GM11168 (cell line): Measurements from ENCODE around the gene FAR2.
"Not testable (repeated sequence)": the region's sequence is repeated elsewhere in the genome, so short reads cannot be mapped to it uniquely, and the experiment has no call there.

ENCODE experiments used
- in situ Hi-C: fragments of 300-500 bp; cut with MboI; formaldehyde crosslinking; loops from one replicate; pipeline ENCODE4 v1.12.0; 2022; ENCODE audit warnings: low sequenced_read_pairs; ENCODE audit not compliant: unreplicated experiment

Gene FAR2

GRCh38 chr12:29229937-29230336, 80.9 kb downstream of the FAR2 start:
- in situ Hi-C loops: no loop called here

DNA sequence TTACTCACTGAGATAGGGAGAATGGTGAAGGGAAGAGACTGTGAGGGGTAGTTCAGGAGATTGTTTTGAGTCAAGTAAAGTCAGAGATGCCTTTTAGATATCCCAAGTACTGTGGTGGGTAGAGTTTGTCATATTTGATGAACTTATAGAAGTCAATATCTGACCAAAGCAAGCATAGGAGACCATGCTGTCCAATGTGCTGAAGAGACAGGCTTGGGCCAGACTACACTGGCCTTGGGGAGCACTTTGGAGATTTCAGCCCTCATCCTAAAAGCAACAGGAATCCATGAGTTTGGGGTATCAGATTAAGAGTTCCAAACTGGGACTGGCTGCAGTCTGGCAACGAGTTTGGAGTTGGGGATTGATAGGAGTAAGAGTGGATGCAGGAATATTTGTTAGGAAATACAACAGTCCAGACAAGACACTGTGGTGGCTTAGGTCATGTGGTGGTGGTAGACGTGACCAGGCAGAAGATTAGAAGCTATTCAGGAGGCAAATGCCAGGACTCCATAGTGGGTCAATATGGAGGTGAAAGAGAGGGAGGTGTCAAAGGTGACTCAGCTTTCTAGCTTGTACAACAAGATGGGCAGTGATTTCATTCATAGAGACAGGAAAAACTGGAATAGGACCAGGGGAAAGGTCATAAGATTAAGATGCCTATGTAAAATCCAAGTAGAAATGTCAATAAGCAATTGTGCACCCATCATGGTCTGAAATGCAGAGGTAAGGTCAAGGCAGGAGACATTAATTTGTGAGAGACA, 81.9 kb downstream of the FAR2 start:
- in situ Hi-C loops: no loop called here

- in situ Hi-C loops: no loop called here
Observed at GRCh38 chr12:29232086-29232485, 83.0 kb downstream of the FAR2 start.

DNA sequence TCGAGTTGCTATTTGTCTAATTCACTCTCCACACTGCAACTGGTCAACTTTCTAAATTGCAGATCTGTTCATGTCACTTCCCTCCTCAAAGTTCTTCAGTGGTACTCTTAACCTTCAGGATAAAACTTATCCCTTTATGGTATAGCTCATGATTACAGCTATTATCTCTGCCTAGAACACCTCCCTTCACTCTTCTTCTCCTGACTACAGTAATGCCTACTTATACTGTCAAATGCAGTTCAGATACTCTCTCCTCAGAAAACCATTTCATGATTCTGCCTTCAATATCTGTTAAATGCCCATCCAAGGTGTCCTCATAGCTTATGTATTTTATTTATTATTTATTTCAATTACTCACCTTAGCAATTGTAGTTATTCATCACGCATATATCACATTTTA, 85.5 kb downstream of the FAR2 start:
- in situ Hi-C loops: no loop called here

- in situ Hi-C loops: no loop called here
Observed at GRCh38 chr12:29234965-29235626, 86.0 kb downstream of the FAR2 start.

GRCh38 chr12:29238822-29239291, 89.8 kb downstream of the FAR2 start:
- in situ Hi-C loops: no loop called here

- in situ Hi-C loops: no loop called here
Observed at GRCh38 chr12:29239336-29239735, 90.3 kb downstream of the FAR2 start.

DNA sequence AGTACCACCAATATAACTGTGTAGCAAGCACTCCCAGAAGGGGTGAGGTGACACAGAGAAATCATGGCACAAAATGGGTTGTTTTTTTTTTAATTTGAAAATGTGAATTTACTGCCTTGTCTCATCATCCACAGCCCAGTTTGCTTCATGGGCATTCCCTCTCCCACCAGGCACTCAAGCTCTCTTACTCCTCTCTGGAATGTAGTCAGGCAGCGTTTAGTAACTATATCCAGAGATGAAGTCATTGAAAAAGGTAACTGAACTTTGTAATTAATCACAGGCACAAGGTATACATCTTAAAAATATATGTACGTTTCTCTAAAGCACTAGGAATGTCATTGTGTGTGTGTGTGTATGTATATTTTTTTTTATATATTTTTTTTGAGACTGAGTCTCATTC, 91.4 kb downstream of the FAR2 start:
- in situ Hi-C loops: no loop called here

GRCh38 chr12:29241821-29242591, 92.9 kb downstream of the FAR2 start:
- in situ Hi-C loops: no loop called here

DNA sequence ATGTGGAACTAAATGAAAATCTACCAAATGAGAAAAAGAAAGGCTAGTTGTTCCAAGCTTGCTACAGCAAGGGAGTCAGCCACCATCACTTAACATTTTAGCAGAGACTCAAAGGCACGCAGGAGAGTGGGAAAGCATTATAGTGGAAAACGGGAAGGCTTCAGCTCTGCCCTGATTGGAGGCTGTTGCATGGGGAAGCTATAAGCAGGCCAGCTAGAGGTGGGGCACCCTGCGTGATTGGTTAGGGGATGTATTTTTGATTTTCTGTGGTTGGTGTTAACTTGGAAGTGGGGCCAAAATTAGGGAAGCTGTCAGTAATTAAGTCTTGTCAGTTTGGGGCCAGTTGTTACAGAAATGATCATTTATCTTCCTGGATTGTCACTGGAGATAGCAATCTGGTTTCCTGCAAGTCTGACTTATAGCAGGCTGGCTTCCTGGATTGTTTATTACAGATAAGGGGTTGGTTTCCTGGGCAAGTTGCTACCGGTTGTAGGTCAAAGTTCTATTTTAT, 93.9 kb downstream of the FAR2 start:
- in situ Hi-C loops: no loop called here

DNA sequence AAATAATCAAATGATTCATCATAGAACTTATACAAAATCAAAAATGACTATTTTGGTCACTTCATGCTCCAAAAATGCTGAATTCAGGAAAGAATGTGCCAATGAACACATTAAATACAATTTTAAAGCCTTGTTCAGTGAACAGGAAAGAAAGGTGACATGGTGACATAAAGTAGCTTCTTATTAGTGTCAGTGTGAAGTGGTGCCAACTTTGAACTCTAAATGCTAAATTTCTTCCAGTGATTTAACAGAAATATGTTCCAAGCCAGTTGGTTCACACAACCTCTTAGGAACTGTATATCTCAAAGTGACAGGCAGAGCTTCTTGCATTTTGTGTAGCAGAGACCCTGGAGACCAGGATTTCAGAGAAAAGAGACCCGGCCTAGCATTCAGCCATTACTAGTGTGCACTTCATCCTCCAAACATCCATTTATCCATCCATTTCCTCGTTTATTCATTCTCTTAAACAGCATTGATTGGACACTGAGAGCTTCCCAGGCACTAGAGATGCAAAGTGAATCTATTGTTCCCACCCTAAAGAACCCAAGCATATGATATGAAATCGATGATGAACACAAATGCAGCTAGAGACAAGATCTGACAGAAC, 95.2 kb downstream of the FAR2 start:
- in situ Hi-C loops: no loop called here

- in situ Hi-C loops: no loop called here
Observed at GRCh38 chr12:29245246-29245645, 96.2 kb downstream of the FAR2 start.

DNA sequence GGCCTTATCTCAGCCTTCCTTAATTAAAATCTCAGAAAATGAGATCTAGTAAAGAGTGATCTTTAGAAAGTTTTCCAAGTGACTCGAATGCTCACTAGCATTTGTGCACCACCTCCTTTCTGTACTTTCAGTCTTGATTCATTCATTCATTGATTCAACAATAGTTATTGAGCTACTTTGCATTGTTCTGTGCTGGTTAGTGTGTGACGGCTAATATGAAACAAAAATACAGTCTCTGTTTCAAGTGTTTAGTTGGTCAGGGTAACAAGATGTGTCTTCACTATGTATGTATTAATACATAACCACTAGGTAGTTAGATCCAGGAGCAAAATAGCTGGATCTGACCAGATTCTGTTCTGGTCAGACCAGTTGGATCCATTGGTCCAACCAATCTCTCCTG, 100.9 kb downstream of the FAR2 start:
- in situ Hi-C loops: no loop called here

GRCh38 chr12:29253906-29254625, 105.0 kb downstream of the FAR2 start:
- in situ Hi-C loops: no loop called here

- in situ Hi-C loops: no loop called here
Observed at GRCh38 chr12:29255042-29255441, 106.0 kb downstream of the FAR2 start.

DNA sequence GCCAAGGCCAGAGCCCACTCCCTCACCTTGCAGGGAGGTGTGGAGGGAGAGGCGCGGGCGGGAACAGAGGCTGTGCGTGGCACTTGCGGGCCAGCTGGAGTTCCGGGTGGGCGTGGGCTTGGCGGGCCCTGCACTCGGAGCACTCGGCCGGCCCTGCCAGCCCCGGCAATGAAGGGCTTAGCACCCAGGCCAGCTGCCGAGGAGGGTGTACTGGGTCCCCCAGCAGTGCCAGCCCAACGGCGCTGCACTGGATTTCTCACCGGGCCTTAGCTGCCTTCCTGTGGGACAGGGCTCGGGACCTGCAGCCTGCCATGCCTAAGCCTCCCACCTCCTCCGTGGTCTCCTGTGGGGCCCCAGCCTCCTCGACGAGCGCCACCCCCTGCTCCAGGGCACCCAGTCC, 107.5 kb downstream of the FAR2 start:
- in situ Hi-C loops: no loop called here

GRCh38 chr12:29257687-29258086, 108.6 kb downstream of the FAR2 start:
- in situ Hi-C loops: not testable (repeated sequence)

GRCh38 chr12:29264424-29264823, 115.3 kb downstream of the FAR2 start:
- in situ Hi-C loops: no loop called here

DNA sequence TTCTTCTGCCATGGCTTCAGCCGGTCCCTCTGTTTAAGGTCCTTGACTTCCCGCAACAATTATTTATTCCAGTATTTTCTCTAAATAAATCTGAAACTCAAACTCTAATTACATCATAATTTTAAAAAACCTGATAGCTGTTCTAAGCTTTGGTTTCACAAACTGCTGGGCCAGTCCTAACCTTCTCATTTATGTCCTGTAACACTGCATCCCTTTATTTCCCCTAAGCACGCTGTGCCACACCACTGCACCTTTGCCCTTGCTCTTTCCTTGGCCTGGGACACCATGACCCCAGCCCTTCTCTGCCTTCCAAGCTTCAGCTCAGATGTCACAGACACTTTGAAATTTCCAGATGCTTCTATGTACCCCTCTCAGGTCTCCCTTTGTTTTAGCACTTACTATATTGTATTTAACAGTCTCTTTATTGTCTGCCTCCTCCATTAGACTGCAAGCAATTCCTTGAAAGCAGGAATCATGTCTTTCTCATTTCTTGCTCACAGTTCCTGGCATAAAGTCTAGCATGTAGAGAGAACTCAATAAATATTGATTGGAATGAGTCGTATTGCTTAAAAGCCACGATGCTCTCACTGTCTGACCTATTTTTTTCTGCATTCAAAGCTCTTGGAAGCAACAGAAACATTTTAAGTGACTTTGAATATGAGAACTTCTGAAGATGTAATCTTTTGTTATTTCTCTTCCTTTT, 120.8 kb downstream of the FAR2 start:
- in situ Hi-C loops: no loop called here
